K562 (cell line): ENCODE measurements around the gene TOM1L2. TPM values are rescaled to one million over a fixed set of nuclear protein-coding genes. Genes with fewer than 3 reads are reported as not detected.

Source experiments
- FIP1L1 ChIP-seq: fragments of 200-400 bp; formaldehyde crosslinking; IDR thresholded peaks from 2 replicates; pipeline ENCODE4 v1.6.1; 2018; ENCODE audit warnings: mild to moderate bottlenecking, low read depth, low read length; ENCODE audit not compliant: poor library complexity, severe bottlenecking
- HMGN3 ChIP-seq: IDR thresholded peaks from 2 replicates; pipeline ENCODE4 v1.6.1; 2011; ENCODE audit warnings: borderline replicate concordance, low read depth, mild to moderate bottlenecking, mixed read lengths, low read length; ENCODE audit not compliant: insufficient read length; ENCODE audit errors: extremely low read depth
- HNRNPL ChIP-seq: fragments of 200-400 bp; formaldehyde crosslinking; IDR thresholded peaks from 2 replicates; pipeline ENCODE4 v1.6.1; 2017; ENCODE audit warnings: low read depth, mild to moderate bottlenecking, low read length
- L3MBTL2 ChIP-seq: fragments of 450-650 bp; IDR thresholded peaks from 2 replicates; pipeline ENCODE4 v1.6.1; 2016; ENCODE audit warnings: mild to moderate bottlenecking, moderate library complexity
- LARP7 ChIP-seq: fragments of 450-650 bp; IDR thresholded peaks from 2 replicates; pipeline ENCODE4 v1.6.1; 2016
- MIER1 ChIP-seq: fragments of 450-650 bp; IDR thresholded peaks from 2 replicates; pipeline ENCODE4 v1.6.1; 2016; ENCODE audit warnings: antibody characterized with exemption, mild to moderate bottlenecking, low read depth
- NRF1 ChIP-seq, 2 experiments: fragments of 450-650 bp; IDR thresholded peaks in 1 of 2; conservative IDR thresholded peaks in 1 of 2; 2 replicates each; pipeline ENCODE4 v1.6.1; 2014; ENCODE audit warnings: mild to moderate bottlenecking in 2 of 2
- POLR2A ChIP-seq: fragments of 450-650 bp; conservative IDR thresholded peaks from 2 replicates; pipeline ENCODE4 v1.6.1; 2016
- POLR3G ChIP-seq: IDR thresholded peaks from 2 replicates; pipeline ENCODE4 v1.6.1; 2011; ENCODE audit not compliant: insufficient read length, insufficient replicate concordance; ENCODE audit errors: extremely low read depth
- RB1 ChIP-seq: fragments of 450-650 bp; IDR thresholded peaks from 2 replicates; pipeline ENCODE4 v1.6.1; 2017; ENCODE audit warnings: low read depth, mild to moderate bottlenecking
- YY1 ChIP-seq, 3 experiments: IDR thresholded peaks; 2 replicates each; pipeline ENCODE4 v1.6.1; 2011; ENCODE audit warnings: low read length in 2 of 3, mild to moderate bottlenecking in 2 of 3, moderate library complexity in 2 of 3, borderline replicate concordance in 1 of 3, control low read depth in 1 of 3, low read depth in 1 of 3; ENCODE audit not compliant: insufficient read depth in 3 of 3, insufficient replicate concordance in 2 of 3, control insufficient read depth in 1 of 3, insufficient read length in 1 of 3; ENCODE audit errors: extremely low read depth in 1 of 3
- ZFX ChIP-seq: sonication (generic); formaldehyde crosslinking; IDR thresholded peaks from 2 replicates; pipeline ENCODE4 v1.8.0; 2022; ENCODE audit warnings: mild to moderate bottlenecking, missing genetic modification reagents, moderate library complexity
- polyA plus RNA-seq, 8 experiments: library from polyadenylated mRNA; depleted of rRNA in 4 of 8; stranded (reverse) in 5 of 8; unstranded in 3 of 8; fragments of >200 nt; fragmentation: Nextera tagmentation in 2 of 8; fragmentation: Illumina TruSeq in 1 of 8; extraction: Ambion mirVana in 2 of 8; extraction: Trizol in 1 of 8; gene quantifications; 2 replicates each; pipeline versions ENCODE4 v1.2.1 to v1.2.3, GENCODE V29; 2011 to 2014; ENCODE audit warnings: inconsistent platforms in 1 of 8, missing spikeins in 1 of 8
- total RNA-seq, 7 experiments: library from RNA; depleted of rRNA in 6 of 7; stranded (reverse); fragments of >200 nt in 6 of 7; fragmentation: Illumina TruSeq in 2 of 7; extraction: Trizol in 2 of 7; gene quantifications; 2 replicates each; pipeline versions ENCODE4 v1.2.1 to v1.2.3, GENCODE V29; 2011 to 2021; ENCODE audit warnings: low replicate concordance in 1 of 7
- TF ChIP-seq, protein P1 (sequence below): sonication (generic); formaldehyde crosslinking; IDR thresholded peaks from 2 replicates; pipeline ENCODE4 v1.8.1; 2023; ENCODE audit warnings: mild to moderate bottlenecking, missing genetic modification reagents
- TF ChIP-seq, protein P2 (sequence below): IDR thresholded peaks from 2 replicates; pipeline ENCODE4 v1.6.1; 2011; ENCODE audit warnings: borderline replicate concordance, low read depth, mild to moderate bottlenecking, moderate library complexity, low read length; ENCODE audit not compliant: insufficient read depth, poor library complexity, severe bottlenecking
- TF ChIP-seq, protein P3 (sequence below): fragments of 150-350 bp; IDR thresholded peaks from 2 replicates; pipeline ENCODE4 v1.6.1; 2014; ENCODE audit warnings: low read depth, mild to moderate bottlenecking, low read length, borderline replicate concordance
- TF ChIP-seq, protein P4 (sequence below): fragments of 200-800 bp; sonication (Bioruptor generic); IDR thresholded peaks from 2 replicates; pipeline ENCODE4 v1.6.1; 2017; ENCODE audit warnings: missing genetic modification characterization, missing compliant biosample characterization

TOM1L2 gene
- total and polyA plus RNA-seq, 9 of the 15 experiments (the other 6 are each of a cell fraction or from before 2014, with no cell fraction given): 0.07 to 6.0 (median 2.5) TPM

DNA sequence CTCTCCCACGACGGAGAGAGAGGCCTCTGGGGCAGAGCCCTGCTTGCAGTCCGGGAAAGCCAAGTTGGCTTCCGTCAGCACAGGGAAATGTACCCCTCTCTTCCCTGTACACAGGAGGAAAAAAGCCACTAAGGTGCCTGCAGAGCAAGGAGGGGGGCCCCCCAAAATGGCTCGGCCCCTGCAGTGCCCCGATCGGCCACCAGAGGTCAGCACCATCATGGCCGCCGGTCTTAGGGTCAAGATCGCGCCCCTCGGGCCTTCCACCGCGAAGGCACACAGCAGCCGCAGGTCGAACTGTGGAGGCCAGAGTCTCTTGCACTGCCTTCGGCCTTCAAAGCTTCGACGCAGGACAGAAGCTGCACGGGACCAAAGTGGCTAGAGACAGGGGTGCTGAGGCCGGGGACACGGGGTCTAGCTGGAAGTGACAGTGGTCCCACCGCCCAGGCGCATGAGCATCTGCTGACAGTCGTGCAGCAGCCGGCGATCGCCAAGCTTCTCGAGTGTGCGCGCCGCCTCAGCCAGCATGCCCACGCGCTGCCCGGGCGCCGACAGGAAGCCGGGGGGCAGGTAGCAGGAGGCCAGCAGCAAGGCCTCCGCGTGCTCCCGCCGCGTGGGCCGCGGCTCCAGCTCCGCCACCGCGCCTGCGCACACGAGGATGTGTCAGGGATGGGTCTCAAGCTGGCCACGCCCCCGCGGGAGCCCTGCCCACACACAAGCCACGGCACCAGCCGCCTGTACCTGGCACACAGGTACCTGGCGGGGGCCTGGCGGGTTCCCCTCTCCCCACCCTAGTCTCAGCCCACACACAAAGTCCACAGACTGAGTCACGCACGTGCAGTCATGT, 159.8 kb downstream of the TOM1L2 start (continued):
- TF ChIP-seq, protein P1, sequence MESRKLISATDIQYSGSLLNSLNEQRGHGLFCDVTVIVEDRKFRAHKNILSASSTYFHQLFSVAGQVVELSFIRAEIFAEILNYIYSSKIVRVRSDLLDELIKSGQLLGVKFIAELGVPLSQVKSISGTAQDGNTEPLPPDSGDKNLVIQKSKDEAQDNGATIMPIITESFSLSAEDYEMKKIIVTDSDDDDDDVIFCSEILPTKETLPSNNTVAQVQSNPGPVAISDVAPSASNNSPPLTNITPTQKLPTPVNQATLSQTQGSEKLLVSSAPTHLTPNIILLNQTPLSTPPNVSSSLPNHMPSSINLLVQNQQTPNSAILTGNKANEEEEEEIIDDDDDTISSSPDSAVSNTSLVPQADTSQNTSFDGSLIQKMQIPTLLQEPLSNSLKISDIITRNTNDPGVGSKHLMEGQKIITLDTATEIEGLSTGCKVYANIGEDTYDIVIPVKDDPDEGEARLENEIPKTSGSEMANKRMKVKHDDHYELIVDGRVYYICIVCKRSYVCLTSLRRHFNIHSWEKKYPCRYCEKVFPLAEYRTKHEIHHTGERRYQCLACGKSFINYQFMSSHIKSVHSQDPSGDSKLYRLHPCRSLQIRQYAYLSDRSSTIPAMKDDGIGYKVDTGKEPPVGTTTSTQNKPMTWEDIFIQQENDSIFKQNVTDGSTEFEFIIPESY: peak; percentile 100
- peak; percentile 50 for TF ChIP-seq FIP1L1
- TF ChIP-seq YY1 (IDR thresholded peaks at IDR 0.05; ENCODE audit: borderline replicate concordance in 1 of 3, control insufficient read depth in 1 of 3, extremely low read depth in 1 of 3, insufficient read depth in 3 of 3, insufficient read length in 1 of 3, insufficient replicate concordance in 2 of 3, low read depth in 1 of 3, low read length in 2 of 3): peak; percentile 45 to 89 (median 83)
- TF ChIP-seq NRF1 (conservative IDR thresholded peaks at IDR 0.05 in 1 of 2, IDR thresholded peaks at IDR 0.05 in 1 of 2): peak; percentile 77 to 81
- TF ChIP-seq, protein P2, sequence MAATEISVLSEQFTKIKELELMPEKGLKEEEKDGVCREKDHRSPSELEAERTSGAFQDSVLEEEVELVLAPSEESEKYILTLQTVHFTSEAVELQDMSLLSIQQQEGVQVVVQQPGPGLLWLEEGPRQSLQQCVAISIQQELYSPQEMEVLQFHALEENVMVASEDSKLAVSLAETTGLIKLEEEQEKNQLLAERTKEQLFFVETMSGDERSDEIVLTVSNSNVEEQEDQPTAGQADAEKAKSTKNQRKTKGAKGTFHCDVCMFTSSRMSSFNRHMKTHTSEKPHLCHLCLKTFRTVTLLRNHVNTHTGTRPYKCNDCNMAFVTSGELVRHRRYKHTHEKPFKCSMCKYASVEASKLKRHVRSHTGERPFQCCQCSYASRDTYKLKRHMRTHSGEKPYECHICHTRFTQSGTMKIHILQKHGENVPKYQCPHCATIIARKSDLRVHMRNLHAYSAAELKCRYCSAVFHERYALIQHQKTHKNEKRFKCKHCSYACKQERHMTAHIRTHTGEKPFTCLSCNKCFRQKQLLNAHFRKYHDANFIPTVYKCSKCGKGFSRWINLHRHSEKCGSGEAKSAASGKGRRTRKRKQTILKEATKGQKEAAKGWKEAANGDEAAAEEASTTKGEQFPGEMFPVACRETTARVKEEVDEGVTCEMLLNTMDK: peak; percentile 70
- TF ChIP-seq, protein P3, sequence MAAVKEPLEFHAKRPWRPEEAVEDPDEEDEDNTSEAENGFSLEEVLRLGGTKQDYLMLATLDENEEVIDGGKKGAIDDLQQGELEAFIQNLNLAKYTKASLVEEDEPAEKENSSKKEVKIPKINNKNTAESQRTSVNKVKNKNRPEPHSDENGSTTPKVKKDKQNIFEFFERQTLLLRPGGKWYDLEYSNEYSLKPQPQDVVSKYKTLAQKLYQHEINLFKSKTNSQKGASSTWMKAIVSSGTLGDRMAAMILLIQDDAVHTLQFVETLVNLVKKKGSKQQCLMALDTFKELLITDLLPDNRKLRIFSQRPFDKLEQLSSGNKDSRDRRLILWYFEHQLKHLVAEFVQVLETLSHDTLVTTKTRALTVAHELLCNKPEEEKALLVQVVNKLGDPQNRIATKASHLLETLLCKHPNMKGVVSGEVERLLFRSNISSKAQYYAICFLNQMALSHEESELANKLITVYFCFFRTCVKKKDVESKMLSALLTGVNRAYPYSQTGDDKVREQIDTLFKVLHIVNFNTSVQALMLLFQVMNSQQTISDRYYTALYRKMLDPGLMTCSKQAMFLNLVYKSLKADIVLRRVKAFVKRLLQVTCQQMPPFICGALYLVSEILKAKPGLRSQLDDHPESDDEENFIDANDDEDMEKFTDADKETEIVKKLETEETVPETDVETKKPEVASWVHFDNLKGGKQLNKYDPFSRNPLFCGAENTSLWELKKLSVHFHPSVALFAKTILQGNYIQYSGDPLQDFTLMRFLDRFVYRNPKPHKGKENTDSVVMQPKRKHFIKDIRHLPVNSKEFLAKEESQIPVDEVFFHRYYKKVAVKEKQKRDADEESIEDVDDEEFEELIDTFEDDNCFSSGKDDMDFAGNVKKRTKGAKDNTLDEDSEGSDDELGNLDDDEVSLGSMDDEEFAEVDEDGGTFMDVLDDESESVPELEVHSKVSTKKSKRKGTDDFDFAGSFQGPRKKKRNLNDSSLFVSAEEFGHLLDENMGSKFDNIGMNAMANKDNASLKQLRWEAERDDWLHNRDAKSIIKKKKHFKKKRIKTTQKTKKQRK: no peak
- TF ChIP-seq HNRNPL: peak; percentile 78
- TF ChIP-seq MIER1: no peak
- TF ChIP-seq, protein P4, sequence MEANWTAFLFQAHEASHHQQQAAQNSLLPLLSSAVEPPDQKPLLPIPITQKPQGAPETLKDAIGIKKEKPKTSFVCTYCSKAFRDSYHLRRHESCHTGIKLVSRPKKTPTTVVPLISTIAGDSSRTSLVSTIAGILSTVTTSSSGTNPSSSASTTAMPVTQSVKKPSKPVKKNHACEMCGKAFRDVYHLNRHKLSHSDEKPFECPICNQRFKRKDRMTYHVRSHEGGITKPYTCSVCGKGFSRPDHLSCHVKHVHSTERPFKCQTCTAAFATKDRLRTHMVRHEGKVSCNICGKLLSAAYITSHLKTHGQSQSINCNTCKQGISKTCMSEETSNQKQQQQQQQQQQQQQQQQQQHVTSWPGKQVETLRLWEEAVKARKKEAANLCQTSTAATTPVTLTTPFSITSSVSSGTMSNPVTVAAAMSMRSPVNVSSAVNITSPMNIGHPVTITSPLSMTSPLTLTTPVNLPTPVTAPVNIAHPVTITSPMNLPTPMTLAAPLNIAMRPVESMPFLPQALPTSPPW (CRISPR knock-in tag): peak; percentile 91
- TF ChIP-seq HMGN3: peak; percentile 21
- 0 out of 2 replicates have a peak, but pooled peaks have one; percentile 30 for TF ChIP-seq POLR2A
- TF ChIP-seq RB1: 0 out of 2 replicates have a peak, but pooled peaks have one; percentile 14
- no peak for TF ChIP-seq POLR3G
- TF ChIP-seq ZFX: peak; percentile 78
- no peak for TF ChIP-seq LARP7
- peak; percentile 83 for TF ChIP-seq L3MBTL2
